HG03565 (cell line): ENCODE measurements around the gene TBXT.
"Not testable (repeated sequence)": the region's sequence is repeated elsewhere in the genome, so short reads cannot be mapped to it uniquely, and the experiment has no call there.

Experiments
- ATAC-seq: cut with Tn5 transposase; IDR thresholded peaks from one replicate; pipeline ENCODE4 v1.9.1; 2021; ENCODE audit warnings: mild to moderate bottlenecking, moderate library complexity; ENCODE audit not compliant: unreplicated experiment

Gene TBXT

DNA sequence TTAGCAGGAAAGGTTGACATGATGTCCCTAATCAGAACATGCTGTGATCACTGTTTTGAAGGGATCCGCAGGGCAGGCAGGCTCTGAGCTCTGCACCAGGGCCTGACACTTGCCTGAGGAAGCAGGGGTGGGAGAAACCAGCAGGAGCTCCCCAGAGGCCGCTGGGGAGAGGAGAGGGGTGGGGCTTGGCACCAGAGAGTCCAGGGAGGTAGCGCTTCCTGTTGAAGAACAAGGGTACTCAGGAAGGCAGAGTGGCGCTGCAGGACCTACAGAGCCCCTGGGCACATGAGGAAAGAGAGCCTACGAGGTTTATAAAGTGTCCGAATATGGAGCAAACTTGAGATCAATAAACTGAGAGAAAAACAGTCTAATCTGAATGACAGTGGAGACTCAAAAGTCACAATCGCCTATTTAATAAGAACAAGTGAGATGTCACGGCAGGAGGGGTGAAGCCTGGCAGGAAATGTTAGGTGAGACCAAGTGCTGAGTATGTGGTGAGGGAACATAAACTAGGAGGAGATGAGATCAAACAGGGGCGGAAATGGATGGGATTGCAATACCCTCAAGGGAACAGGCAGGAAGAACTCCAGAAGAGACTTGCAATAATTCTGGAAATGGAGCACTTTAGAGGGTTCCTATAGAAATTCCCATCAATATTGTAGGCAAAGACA, 5.8 kb upstream of the TBXT start:
- no peak for ATAC-seq

GRCh38 chr6:166172546-166172945, 4.9 kb upstream of the TBXT start:
- no peak for ATAC-seq

GRCh38 chr6:166169549-166170421, 2.1 kb upstream of the TBXT start:
- no peak for ATAC-seq

- no peak for ATAC-seq
Observed at GRCh38 chr6:166168616-166169548, 1.2 kb upstream of the TBXT start.

DNA sequence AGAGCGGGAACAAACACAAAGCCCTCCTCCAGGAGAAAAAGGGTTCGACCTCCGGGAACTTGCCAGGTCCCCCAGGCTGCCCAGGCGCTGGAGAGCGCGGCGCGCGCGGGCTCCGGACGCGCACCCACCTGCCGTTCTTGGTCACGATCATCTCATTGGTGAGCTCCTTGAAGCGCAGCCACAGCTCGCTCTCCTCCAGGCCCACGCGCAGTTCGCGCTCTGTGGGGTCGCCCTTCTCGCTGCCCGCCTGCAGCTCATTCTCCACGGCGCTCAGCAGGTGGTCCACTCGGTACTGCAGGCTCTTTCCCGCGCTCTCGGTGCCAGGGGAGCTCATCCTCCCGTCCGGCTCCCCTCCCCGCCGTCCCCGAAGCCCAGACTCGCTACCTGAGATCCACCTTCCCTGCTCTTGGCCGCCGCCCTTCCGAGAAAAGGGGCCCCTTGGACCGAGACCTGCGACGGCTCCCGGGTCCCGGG, 356 bp downstream of the TBXT start:
- no peak for ATAC-seq

GRCh38 chr6:166166314-166167257, 1.1 kb downstream of the TBXT start:
- no peak for ATAC-seq

DNA sequence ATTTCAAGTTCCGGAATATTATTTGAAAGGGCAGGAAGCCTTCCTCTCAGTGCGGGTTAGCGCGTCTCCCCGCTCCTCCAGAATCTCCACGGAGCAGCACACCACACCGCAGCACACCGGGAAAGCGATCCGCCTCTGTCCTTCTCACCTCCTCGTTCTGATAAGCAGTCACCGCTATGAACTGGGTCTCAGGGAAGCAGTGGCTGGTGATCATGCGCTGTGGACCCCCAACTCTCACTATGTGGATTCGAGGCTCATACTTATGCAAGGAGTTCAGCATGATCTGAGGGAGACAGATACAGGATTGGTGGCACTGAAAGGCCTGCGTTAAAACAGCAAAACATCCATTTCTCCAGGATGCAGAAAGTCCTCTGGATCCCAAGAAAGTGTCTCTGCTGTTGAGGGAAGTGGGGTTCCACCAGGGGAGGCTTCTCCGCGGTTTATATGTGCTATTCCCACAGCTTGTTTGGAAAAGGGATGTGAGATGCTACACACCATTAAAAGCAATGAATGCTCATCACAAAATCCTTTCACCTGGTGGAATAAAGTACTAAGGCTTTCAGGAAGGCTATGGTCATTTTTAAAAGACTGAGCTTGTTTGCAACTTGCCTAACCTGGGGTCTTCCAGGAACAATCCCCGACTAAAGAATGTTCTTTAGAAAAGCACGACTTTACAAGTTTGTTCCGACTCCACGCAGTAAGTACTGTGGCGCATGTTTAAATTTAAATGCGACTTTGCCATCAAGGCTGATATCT, 1.9 kb downstream of the TBXT start:
- no peak for ATAC-seq

DNA sequence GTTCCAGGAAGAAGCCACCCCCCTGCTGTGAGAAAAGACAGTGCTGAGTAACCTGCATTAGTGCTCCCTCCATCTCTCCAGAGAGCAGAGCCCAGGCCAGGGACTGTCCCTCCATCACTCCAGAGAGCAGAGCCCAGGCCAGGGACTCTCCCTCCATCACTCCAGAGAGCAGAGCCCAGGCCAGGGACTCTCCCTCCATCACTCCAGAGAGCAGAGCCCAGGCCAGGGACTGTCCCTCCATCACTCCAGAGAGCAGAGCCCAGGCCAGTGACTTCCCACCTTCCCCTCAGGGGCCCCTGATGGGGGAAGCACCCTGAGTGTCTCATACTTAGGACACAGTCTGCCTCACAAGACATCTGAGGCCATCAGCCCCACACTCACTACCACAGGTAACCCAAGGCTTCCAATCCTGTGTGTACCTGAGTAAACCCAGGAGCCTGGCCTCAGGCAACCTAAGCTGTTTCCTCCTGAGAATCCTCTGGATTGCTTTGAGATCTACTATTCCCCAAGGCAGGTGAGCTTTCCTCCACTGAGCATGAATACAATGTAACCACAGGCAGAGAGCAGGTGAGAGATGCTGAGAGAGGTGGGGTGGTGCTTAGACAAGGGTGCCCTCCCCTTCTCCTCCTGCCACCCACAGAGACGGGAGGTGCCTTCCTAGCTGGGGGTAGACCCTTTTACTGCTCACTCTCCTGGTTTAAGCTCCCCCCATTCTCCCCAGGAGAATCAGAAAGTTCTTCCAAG, 4.9 kb downstream of the TBXT start:
- ATAC-seq = peak; percentile 90

- no peak for ATAC-seq
Observed at GRCh38 chr6:166157930-166158617, 9.6 kb downstream of the TBXT start.

DNA sequence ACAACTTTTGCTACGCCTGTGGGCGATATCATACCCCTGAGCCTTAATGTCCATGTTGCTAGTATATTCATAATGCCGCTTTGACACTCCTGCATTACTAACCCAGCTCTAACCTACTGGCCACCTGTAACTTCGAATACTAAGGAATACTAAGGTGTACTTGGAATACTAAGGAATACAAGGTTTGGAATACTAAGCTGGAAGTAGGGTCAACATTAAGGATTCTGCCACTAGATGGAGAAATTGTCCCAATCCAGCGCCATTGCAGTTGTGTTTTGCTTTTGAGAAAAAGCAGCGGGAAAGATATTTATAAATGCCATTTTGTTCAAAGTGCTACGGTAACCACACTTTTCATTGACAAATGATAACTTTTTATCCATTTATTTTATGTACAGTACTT, 10.7 kb downstream of the TBXT start:
- no peak for ATAC-seq

DNA sequence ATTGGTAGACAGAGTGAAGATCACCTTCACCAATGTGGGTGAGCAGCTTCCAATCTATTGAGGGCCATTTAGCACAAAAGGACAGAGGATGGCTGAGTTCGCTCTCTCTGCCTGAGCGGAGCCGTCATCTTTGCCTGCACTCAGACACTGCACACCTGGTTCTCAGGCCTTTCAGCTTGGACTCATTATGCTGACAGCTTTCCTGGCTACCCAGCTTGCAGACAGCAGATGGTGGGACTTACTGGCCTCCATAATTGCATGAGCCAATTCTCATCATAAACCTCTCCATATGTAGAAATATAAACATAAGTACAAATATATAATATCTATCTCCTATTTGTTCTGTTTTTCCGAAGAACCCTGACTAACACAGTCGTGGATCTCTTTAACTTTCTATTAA, 13.7 kb downstream of the TBXT start:
- no peak for ATAC-seq

- ATAC-seq = no peak
Observed at GRCh38 chr6:166152660-166153059, 15.0 kb downstream of the TBXT start.

DNA sequence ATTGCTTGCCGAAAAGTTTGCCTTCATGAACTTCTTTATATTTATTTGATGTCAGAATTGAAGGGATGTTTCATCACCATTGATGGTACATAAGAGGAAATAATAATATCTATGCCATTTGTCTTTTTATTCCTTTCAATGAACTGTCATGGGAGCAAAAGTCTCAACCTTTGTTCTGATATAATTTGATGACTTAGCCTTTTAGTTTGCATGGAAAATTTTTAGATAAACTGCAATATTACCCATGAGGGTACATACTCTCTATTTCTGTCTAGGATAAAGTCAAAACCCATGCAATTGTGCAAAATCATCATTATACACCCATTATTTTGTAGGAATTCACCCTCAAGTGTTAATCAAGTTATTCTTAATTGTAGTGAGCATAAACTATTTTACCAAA, 15.9 kb downstream of the TBXT start:
- ATAC-seq = no peak

DNA sequence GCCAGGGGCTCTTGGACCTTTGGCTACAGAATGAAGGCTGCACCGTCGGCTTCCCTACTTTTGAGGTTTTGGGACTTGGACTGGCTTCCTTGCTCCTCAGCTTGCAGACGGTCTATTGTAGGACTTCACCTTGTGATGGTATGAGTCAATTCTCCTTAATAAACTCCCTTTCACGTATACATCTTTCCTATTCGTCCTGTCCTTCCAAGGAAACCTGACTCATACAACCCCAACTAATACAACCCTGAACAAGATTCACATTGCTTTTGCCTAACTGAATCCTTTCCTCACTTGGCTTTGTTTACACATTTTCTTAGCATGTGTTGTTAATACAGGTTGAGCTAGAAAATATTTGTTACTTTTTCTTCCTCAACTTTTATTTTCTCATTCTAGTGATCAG, 21.9 kb downstream of the TBXT start:
- no peak for ATAC-seq

- no peak for ATAC-seq
Observed at GRCh38 chr6:166143011-166143410, 24.6 kb downstream of the TBXT start.

- no peak for ATAC-seq
Observed at GRCh38 chr6:166127624-166128472, 39.8 kb downstream of the TBXT start.

GRCh38 chr6:166123115-166123514, 44.5 kb downstream of the TBXT start:
- ATAC-seq = not testable (repeated sequence)
